Stimulated activated CD4-positive, alpha-beta T cell treated with anti-CD3 and anti-CD28 coated beads, Interleukin-4, amount 100 ng/mL, for 24 hours (primary cell): Measurements from ENCODE around the gene AADACL4.

Source experiments
- DNase-seq: peaks from one replicate; pipeline ENCODE4 v3.0.0-alpha.2; 2020

AADACL4 gene

GRCh38 chr1:12613180-12613579 lies 30.7 kb upstream of the AADACL4 start:
- DNase-seq, result no peak

GRCh38 chr1:12614402-12615158 lies 29.3 kb upstream of the AADACL4 start:
- no peak for DNase-seq

- no peak for DNase-seq
These were observed 28.6 kb upstream of the AADACL4 start for GRCh38 chr1:12615159-12615864.

- DNase-seq, result peak; percentile 12
These were observed 27.8 kb upstream of the AADACL4 start for GRCh38 chr1:12615865-12616708.

- peak; percentile 34 for DNase-seq
These were observed 27.0 kb upstream of the AADACL4 start for GRCh38 chr1:12616709-12617373.

- DNase-seq, result peak; percentile 47
These were observed 26.4 kb upstream of the AADACL4 start for GRCh38 chr1:12617511-12617900.

GRCh38 chr1:12617901-12618660 lies 25.8 kb upstream of the AADACL4 start, which contains the start of gene DHRS3:
DHRS3 (minus strand) TSS chr1:12618210; CDS start chr1:12617348, 862 bp downstream.
- peak; percentile 56 for DNase-seq

- no peak for DNase-seq
These were observed 25.3 kb upstream of the AADACL4 start for GRCh38 chr1:12618661-12618964.

- DNase-seq, result peak; percentile 75
These were observed 24.7 kb upstream of the AADACL4 start for GRCh38 chr1:12618965-12619791.

GRCh38 chr1:12619792-12620487 lies 23.9 kb upstream of the AADACL4 start:
- peak; percentile 82 for DNase-seq

GRCh38 chr1:12620488-12620865 lies 23.4 kb upstream of the AADACL4 start:
- peak; percentile 27 for DNase-seq

GRCh38 chr1:12620931-12621330 lies 23.0 kb upstream of the AADACL4 start:
- DNase-seq, result no peak

GRCh38 chr1:12621346-12622335 lies 22.2 kb upstream of the AADACL4 start:
- DNase-seq, result no peak

GRCh38 chr1:12622506-12622905 lies 21.4 kb upstream of the AADACL4 start:
- no peak for DNase-seq

GRCh38 chr1:12625276-12625675 lies 18.6 kb upstream of the AADACL4 start:
- DNase-seq, result no peak

- DNase-seq, result no peak
These were observed 17.0 kb upstream of the AADACL4 start for GRCh38 chr1:12626888-12627287.

GRCh38 chr1:12627296-12627695 lies 16.6 kb upstream of the AADACL4 start:
- no peak for DNase-seq

GRCh38 chr1:12629511-12629956 lies 14.4 kb upstream of the AADACL4 start:
- no peak for DNase-seq
